GM06990 (cell line): ENCODE measurements around the gene RRP8.

Experiments used
- DNase-seq: peaks from one replicate; pipeline ENCODE4 v3.0.0-alpha.2; 2011; ENCODE audit not compliant: insufficient read length; ENCODE audit errors: extremely low read depth
- H3K27me3 ChIP-seq: replicated peaks from 2 replicates; pipeline ENCODE4 v1.6.0; 2011; ENCODE audit warnings: low read length; ENCODE audit not compliant: control insufficient read depth, insufficient read depth
- H3K36me3 ChIP-seq: 2 replicates; pipeline ENCODE4 v1.5.1; 2011; ENCODE audit warnings: low read length; ENCODE audit not compliant: control insufficient read depth, insufficient read depth
- H3K4me3 ChIP-seq: replicated peaks from 2 replicates; pipeline ENCODE4 v1.5.1; 2011; ENCODE audit warnings: low read depth, mild to moderate bottlenecking, control low read depth, low read length
- TF ChIP-seq, protein P1 (sequence below): IDR thresholded peaks from 2 replicates; pipeline ENCODE4 v1.5.1; 2011; ENCODE audit warnings: low read length, control low read depth, mild to moderate bottlenecking, inconsistent platforms; ENCODE audit not compliant: insufficient read depth, poor library complexity, severe bottlenecking

Gene RRP8

DNA sequence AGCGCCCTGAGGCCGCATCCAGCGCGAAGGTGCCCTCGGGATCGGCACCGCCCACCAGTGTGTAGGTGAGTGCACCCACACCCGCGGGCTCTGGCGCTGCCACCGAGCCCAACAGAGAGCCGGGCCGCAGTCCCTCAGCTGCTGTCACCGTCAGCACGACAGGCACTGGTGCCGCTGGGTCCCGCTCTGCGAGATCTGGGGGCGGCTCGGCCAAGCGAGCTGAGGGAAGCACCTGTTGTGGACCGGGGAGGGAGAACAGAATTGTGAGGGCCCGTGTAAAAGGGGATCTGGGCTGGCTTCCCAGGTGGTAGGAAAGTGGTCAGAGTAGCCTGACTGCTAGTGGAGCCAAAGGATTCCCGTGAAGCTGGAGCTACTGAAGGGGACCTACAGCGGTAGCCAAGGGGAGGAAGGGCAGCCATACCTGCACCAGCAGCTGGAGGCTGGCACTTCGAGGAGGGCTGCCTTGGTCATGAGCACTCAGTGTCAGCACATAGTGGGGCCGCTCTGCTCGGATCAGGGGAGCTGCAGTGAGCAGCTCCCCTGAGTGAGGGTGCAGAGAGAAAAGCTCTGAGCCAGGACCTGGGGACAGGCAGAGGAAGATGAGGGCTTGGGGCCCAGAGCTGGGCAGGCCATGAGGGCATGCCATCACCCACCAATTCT is 27.3 kb upstream of the RRP8 start:
- no peak for DNase-seq
- H3K27me3 ChIP-seq, result no peaks in the 10 kb centered on the region
- TF ChIP-seq, protein P1, sequence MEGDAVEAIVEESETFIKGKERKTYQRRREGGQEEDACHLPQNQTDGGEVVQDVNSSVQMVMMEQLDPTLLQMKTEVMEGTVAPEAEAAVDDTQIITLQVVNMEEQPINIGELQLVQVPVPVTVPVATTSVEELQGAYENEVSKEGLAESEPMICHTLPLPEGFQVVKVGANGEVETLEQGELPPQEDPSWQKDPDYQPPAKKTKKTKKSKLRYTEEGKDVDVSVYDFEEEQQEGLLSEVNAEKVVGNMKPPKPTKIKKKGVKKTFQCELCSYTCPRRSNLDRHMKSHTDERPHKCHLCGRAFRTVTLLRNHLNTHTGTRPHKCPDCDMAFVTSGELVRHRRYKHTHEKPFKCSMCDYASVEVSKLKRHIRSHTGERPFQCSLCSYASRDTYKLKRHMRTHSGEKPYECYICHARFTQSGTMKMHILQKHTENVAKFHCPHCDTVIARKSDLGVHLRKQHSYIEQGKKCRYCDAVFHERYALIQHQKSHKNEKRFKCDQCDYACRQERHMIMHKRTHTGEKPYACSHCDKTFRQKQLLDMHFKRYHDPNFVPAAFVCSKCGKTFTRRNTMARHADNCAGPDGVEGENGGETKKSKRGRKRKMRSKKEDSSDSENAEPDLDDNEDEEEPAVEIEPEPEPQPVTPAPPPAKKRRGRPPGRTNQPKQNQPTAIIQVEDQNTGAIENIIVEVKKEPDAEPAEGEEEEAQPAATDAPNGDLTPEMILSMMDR, result no peak
- no peak overlapping the region for H3K4me3 ChIP-seq
- H3K36me3 ChIP-seq, result no peaks in the 10 kb centered on the region

DNA sequence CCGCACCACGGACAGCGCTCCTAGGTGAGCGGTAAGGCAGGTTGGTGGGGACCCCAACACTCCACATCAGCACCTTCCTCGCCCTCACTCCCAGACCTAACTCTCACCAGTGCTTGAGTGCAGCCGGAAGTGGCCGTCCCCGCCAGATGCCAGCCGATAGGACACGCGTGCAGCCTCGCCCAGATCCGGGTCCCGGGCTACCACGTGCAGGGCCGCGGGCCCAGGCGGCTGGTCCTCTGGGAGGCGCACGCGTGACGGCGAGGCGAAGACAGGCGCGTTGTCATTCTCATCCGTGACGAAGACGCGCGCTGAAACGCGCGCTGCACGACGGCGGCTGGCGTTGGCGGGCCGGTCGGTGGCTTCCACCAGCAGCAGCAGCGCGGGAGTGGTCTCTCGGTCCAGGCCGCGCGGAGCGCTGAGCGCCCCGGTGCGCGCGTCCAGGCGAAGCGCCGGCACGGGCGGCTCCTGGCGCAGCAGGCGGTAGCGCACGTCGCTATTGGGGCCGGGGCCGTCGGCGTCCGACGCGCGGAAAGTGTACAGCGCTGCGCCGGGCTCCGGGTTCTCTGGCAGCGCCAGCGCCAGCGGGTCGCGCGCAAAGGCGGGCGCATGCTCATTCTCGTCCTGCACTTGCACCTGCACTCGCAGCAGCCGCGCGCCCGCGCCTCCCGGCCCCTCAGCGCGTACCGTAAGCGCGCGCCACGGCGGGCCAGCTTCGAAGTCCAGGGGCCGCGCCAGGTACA is 26.6 kb upstream of the RRP8 start:
- Histone ChIP-seq H3K36me3 (no peaks in the 10 kb centered on the region), H3K4me3 (no peak overlapping the region), H3K27me3 (no peaks in the 10 kb centered on the region)
- TF ChIP-seq, protein P1, result no peak
- no peak for DNase-seq

DNA sequence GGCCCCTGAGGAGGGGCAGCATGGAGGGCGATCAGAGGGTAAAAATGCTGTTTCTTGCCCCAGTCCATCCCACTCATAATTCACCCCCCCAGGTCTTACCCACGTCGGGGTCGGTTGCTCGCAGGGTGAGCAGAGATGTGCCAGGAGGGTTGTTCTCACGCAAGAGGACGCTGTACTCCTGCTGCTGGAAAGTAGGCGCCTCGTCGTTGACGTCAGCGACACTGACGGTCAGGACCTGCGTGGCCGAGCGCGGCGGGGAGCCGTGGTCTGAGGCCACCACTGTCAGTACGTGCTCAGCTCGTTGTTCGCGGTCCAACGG is 26.1 kb upstream of the RRP8 start:
- H3K27me3 ChIP-seq, result no peaks in the 10 kb centered on the region
- no peak overlapping the region for H3K4me3 ChIP-seq
- no peak for DNase-seq
- TF ChIP-seq, protein P1, result no peak
- no peaks in the 10 kb centered on the region for H3K36me3 ChIP-seq

DNA sequence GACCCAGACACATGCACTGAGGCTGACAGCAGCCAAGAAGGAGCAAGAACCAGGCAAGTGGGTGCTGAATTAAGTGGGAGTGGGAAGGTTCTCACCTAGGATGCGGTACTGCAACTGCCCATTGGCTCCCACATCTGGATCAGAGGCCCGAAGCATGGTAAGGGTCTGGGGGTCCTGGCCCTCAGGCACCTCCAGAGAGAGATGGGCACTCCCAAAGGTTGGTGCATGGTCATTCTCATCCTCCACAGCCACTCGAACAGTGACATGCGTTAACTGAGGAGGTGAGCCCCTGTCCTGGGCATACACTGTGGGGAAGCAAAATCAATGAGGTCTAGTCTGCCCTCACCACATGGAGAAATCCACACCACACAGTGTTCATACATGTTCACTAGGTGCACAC is 25.1 kb upstream of the RRP8 start:
- Histone ChIP-seq H3K36me3 (no peaks in the 10 kb centered on the region), H3K27me3 (no peaks in the 10 kb centered on the region), H3K4me3 (no peak overlapping the region)
- TF ChIP-seq, protein P1, result no peak
- no peak for DNase-seq

DNA sequence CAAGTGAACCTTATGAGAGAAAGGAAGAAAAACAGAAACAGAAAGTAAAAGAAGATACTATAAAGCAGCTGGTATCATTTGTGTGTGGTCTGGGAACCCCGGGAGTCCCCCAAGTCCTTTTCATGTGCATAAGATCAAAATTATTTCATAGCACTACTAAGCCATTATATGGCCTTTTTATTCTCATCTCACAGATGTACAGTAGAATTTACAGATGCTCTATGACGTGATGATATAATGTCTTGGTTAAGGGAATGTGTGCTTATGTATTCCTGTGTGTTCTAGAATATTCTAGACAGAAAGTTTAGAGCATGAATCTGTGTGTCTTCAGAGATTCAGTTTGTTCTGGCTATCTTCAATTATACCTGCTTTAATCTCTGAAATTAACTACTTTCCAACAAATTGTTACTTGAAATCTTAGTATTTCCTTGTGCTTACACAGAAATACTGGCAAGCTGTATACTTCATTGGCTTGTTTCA is 24.4 kb upstream of the RRP8 start:
- no peak for DNase-seq
- no peak overlapping the region for H3K4me3 ChIP-seq
- no peaks in the 10 kb centered on the region for H3K36me3 ChIP-seq

More for the DNA sequence above, 24.4 kb upstream of the RRP8 start:
- TF ChIP-seq, protein P1, result no peak
- no peaks in the 10 kb centered on the region for H3K27me3 ChIP-seq
